ENCODE results near the gene TSLP. TPM values are rescaled to one million over a fixed set of nuclear protein-coding genes. Genes with fewer than 3 reads are reported as not detected.

Gene TSLP
- total RNA-seq (ENCODE audit: low replicate concordance) = 1.1 and 1.2 TPM in 2 replicates

DNA sequence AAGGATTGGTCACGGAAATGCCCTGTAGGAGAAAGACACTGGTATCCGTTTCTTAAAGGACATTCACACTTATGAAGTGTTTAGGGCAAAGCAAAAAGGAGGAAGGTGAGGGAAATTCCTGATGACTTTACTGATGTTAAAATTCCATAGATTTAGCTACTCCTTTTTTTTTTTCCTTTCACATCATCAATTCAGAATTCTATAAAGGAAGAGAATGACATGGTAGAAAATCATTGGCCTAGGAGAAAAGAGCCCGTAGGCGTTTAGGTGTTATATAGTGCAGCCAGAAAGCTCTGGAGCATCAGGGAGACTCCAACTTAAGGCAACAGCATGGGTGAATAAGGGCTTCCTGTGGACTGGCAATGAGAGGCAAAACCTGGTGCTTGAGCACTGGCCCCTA lies at the start of gene TSLP:
TSLP (plus strand) TSS at position 301 of the 400 bp plus-strand sequence. CDS start 178 bp downstream, outside the sequence.

DNA sequence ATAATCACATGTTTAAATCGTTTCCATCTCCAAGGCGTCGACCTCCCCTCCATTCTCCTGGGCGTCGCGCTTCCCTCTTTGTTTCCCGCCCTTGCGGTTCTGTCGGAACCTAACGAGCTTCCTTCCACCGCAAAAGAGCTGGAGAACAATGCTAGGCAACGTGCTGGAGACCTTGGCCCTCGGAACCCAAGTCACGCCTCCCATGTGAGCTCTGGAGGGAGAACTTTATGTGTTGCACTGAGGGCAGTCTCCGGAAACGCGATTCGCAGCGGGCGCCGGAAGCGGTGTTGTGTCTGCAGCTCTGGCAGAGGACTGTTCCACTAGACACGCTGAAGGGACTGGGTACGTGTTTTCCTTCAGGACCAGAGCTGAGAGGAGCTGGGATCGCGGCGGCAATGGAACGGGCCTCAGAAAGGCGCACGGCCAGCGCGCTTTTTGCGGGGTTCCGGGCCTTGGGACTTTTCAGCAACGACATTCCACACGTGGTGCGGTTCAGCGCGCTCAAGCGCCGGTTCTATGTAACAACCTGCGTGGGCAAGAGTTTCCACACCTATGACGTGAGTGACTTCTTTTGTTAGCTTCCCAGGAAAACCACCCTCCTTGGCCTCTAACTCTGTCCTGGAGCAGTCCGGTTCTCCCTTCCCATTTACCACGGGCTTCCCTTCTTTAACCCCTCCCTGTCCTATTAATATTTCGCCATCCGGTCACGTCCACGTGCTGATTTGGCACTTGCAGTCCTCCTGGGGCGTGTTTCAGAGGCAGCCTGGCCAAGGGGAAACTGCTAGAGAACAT lies 20.7 kb downstream of the TSLP start, which contains the start of gene WDR36:
WDR36 (plus strand) TSS at position 287 of the 792 bp plus-strand sequence; CDS start at position 396, 109 bp downstream.

Other genes starting within 250 kb of the TSLP start
- 39.6 and 41.1 TPM in 2 replicates for gene WDR36, start 20.6 kb downstream of the TSLP start, total RNA-seq (ENCODE audit: low replicate concordance)
- gene CAMK4, start 152.7 kb downstream of the TSLP start, total RNA-seq (ENCODE audit: low replicate concordance) = 0.70 and 1.7 TPM in 2 replicates